RKO (cell line): ENCODE measurements around the gene AFF3.
"Not testable (repeated sequence)": the region's sequence is repeated elsewhere in the genome, so short reads cannot be mapped to it uniquely, and the experiment has no call there.

Experiments
- DNase-seq: peaks from one replicate; pipeline ENCODE4 v3.0.0-alpha.2; 2016; ENCODE audit warnings: low spot score

The AFF3 gene

GRCh38 chr2:99786636-99787390 lies 355.6 kb downstream of the AFF3 start:
- DNase-seq: no peak

DNA sequence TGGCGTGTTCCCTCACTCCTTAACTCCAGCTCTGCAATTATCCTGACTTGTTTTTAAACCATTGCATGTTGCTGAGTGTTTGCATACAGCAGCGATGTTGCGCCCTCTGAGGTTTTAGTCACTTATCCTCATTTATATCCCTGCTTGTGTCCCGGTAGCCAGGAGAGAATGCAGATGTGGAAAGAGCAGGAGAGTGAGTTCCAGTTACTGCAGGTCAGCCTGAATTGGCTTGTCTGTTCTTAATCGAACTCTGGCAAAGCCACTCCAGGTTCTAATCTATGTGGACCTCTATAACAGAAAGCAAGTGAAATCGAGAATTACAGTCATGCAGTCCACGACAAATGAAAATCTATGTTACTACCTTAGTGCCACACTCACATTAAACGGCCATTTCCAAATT lies 357.4 kb downstream of the AFF3 start:
- no peak for DNase-seq

DNA sequence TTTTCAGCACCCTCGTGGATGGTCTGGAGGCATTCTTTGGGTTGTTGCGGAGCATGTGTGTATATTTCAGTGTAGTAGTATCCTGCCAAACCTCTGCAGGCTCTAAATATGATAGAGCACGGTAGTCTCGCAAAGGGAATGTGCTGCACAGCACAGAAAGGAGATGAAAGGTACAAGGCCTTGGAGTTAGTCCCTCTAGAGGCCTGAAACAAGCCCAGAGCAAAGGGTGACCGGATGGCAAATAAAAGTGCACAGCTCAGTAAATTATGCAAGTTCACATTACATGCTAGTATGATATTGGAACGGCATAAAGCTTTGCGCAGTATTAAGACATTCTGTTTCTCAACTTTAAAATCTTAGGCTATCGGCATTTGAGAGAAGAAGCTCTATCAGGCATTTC lies 358.1 kb downstream of the AFF3 start:
- DNase-seq: no peak

DNA sequence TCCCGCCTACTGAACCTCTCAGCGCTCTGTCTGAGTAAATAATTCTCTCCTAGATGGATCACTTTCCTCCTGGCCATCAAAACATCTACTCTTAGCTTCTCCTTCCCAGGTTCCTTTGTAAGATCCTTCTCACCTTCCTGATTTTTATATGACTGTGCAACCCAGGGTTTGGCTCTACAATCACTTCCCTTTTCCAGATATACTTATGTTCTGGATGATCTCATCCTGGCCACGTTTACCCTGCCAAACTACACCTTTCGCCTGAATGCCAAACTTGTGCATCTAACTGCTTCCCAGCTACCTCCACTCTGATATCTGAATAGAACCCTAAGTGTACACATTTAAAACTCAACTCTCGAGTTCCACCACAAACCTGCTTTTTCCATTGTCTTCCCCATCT lies 362.1 kb downstream of the AFF3 start:
- no peak for DNase-seq

GRCh38 chr2:99779276-99779675 lies 363.1 kb downstream of the AFF3 start:
- DNase-seq: no peak

DNA sequence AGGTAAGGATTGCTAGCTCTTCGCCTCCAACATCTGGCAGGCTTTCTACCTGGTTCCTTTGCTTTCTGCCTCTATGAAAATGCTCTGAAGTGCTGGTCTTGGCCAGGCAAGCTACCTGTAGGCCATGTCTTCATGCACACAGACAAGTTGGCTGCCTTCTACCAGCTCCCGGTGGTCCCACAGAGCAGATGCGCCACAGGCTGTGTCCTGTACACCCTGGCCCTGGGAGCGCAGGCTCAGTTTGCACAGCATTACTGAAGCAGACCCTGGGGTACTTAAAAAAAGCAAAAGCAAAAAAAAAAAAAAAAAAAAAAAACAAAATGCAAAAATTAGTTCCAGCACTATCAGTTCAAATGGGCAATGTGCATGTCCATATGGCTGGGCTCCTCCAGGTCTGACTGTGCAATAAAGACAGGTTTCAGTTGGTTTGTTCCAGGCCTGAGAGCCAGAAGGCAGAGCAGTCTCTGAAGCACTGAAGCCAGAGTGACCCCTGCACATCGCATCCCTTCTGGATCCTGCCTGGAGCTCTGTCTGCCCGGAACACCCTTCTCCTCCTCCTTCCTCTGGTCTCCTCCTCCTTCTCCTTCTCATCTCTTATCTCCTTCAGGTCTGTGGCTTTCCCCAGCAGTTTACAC lies 364.6 kb downstream of the AFF3 start:
- no peak for DNase-seq

DNA sequence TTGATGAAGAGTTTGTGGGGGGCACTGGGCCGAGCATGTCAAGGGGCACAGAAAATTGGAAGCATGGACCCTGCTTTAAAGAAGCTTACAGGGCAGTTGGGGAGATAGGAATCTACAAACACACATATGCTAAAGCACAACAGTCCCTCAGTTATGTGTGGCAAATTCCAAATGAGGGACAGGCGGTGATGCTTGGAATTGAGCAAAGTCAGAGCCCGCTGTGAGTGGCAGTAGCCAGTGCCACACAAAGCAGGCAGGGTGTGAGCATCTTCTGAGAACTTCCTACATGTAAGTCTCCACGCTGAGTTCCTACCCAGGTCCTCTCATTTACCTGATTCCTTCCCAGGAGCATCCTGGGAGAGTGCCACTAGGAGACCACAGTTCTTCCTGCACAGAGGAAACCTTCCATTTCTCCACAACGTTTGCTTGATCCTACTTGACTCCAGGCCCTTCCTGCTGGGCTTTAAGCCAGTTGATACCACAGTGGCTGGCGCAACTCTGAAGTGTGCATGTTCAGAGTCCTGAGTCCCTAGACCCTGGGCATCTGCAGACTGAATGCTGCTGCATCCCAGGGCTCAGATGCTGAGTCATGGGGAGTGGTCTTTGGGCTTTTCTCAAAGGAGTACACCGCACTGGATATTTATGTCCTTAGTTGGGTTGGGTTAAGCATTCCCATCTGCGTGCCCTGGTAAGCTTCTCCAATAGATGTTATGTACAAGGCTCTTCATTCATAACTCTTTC lies 365.3 kb downstream of the AFF3 start:
- DNase-seq: no peak

DNA sequence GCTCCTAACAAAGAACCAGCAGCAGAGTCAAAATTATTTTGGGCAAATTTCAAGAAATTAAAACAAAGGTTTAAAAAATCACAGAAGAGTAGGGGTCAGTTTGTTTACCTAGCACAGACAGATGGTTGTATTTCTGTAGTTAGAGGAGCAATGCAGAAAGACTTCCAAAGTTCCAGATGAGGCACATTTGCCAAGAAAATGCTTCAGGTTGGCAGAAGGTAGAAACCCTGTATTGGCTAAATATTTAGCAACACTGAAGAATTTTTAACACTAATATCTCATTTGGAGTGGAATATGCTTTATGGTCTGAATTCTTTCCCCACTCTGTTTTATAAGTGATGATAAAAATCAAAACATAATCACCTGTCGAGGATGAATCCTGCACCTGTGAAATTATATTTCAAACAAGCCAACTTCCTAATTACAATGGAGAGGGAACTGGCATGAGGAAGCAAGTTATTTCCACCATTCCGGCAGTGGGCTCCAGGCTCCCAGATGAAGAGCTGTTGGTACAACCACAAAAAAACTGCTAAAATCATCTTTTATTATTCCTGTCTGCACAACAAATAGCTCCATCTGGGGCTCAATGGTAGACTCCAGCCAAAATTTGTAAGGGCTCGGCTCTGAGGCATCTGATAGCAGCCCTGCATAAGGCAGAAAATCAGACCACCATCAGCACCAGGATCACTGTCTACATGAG lies 366.0 kb downstream of the AFF3 start:
- DNase-seq: no peak

GRCh38 chr2:99775585-99775984 lies 366.8 kb downstream of the AFF3 start:
- DNase-seq: no peak

DNA sequence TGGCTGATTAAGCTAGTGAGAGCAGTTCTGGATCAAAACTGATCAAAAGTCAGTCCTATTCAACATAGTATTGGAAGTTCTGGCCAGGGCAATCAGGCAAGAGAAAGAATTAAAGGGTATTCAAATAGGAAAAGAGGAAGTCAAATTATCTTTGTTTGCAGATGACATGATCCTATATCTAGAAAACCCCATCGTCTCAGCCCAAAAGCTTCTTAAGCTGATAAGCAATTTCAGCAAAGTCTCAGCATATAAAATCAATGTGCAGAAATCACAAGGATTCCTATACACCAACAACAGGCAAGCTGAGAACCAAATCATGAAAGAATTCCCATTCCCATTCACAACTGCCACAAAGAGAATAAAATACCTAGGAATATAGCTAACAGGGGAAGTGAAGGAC lies 368.7 kb downstream of the AFF3 start:
- DNase-seq: not testable (repeated sequence)

DNA sequence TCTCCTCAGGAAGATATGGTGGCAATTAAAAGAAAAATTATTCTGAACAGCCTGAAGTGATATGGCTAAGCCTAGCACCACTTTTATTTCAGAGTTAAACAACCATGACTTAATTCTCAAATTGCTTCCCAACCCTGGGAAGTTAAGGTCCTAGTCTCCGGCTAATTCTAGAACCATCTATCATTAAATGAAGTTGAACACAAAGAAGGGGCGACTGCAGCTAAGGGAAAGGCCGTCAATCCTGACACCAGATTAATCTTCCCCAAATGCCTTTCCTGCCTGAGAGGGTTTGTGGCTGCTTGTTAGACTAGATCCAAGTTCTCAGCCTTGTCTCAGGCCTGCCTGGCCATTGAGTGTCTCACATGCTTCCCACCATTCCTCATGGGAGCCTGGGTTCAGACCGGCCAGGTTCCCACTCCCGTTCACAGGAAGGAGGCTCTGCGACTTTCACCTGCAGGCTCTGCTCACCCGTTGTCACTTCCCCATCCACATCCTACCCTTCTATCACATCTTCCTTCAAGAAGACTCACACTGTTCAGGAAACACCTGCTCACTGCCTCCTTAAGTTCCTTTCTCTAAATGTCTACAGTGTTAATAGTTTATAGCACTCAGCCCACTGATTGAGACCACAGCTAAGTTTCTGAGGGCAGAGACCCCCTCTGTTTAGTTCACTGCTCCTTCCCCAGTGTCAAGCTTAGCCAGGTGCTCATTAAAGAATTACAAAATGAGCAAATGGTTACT lies 369.6 kb downstream of the AFF3 start:
- no peak for DNase-seq

GRCh38 chr2:99771681-99772333 lies 370.6 kb downstream of the AFF3 start:
- no peak for DNase-seq

GRCh38 chr2:99770876-99771275 lies 371.5 kb downstream of the AFF3 start:
- no peak for DNase-seq

- no peak for DNase-seq
Observed at GRCh38 chr2:99765731-99766318, 376.6 kb downstream of the AFF3 start.

DNA sequence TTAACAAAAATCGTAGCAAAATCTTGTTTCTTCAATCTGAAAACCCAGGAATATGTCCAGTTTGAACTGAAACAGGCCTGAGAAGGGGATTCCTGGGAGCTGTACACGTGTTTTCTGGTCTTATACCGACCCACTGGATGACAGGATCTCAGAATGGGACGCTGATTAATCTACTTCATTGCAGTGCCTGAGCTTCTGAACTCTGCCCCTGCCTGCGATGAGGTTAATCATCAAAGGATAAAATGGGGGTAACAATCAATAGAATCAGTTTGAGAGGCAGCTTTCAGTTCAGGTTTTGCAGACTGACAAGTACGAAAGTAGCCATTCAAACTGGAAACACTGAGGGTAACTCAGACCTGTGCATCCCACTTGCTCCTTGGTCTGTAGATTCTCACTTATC lies 378.6 kb downstream of the AFF3 start:
- no peak for DNase-seq

- DNase-seq: no peak
Observed at GRCh38 chr2:99762714-99763113, 379.7 kb downstream of the AFF3 start.

DNA sequence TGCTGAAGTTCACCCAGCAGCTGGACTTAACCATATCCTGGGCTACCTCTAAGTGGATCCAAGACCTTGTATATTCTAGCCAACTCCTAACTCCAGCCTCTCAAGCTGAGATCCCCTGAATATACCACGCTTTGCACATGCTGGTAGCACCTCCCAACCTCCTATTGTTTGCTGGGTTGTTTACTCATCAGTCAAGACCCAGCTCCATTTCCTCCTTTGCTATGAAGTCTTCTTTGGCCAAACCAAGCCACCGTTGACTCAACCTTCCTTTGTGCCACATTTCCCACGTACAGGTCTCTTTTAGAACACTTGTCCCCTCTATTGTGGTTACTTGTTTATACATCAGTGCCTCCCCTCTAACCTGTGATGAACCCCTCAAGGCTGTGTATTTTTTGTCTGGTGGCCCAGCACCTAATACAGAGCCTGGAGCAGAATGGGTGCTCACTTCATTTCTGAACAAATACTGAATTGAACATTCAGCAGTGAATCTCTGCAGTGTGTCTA lies 384.7 kb downstream of the AFF3 start:
- no peak for DNase-seq

- no peak for DNase-seq
Observed at GRCh38 chr2:99756059-99756458, 386.3 kb downstream of the AFF3 start.

DNA sequence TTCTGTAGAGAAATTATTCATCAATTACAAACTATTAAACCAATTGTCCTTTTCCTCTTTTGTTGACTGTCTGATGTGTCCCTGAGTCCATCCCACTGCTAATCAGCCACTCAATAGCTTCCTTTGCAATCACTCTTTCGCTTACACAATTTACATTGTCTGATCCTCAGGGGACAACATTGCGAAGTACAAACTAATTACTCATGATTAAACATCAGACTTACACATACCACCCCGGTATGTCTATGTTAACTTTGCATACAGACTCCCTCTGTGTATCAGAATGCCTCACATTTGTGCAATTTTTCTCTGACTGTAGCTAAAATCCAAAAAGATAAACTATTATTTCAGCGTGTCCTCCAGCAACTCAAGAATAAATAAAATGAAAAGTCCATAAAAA lies 388.2 kb downstream of the AFF3 start:
- DNase-seq: no peak

GRCh38 chr2:99753505-99753904 lies 388.9 kb downstream of the AFF3 start:
- no peak for DNase-seq

- no peak for DNase-seq
Observed at GRCh38 chr2:99748344-99748743, 394.0 kb downstream of the AFF3 start.
